HL-60/S4 (cell line): ENCODE measurements around the gene IKBKE.

ENCODE experiments used
- in situ Hi-C: fragments of 300-500 bp; cut with MboI; formaldehyde crosslinking; loops from 2 replicates; pipeline ENCODE4 v1.14.3; 2022; ENCODE audit warnings: low sequenced_read_pairs

IKBKE gene

GRCh38 chr1:206535853-206536188 is 65.5 kb downstream of the IKBKE start:
- in situ Hi-C loops: no loop called here

GRCh38 chr1:206537141-206537540 is 66.9 kb downstream of the IKBKE start:
- in situ Hi-C loops: no loop called here

- in situ Hi-C loops: no loop called here
Observed at GRCh38 chr1:206538086-206538770, 68.0 kb downstream of the IKBKE start.

- in situ Hi-C loops: no loop called here
Observed at GRCh38 chr1:206538901-206539640, 68.8 kb downstream of the IKBKE start.

GRCh38 chr1:206540044-206540780 is 69.9 kb downstream of the IKBKE start:
- in situ Hi-C loops: no loop called here

GRCh38 chr1:206541236-206541833 is 71.1 kb downstream of the IKBKE start:
- in situ Hi-C loops: no loop called here

GRCh38 chr1:206544562-206545257 is 74.4 kb downstream of the IKBKE start:
- in situ Hi-C loops: loop anchor here (5.0 kb wide), 1 partner anchor 38 kb away; no protein-coding TSS in a partner anchor

GRCh38 chr1:206545351-206545750 is 75.1 kb downstream of the IKBKE start:
- in situ Hi-C loops: loop anchor here (5.0 kb wide), 1 partner anchor 37 kb away; no protein-coding TSS in a partner anchor
